MCF 10A (cell line): ENCODE measurements around the gene ABCA1. TPM values are rescaled to one million over a fixed set of nuclear protein-coding genes. Genes with fewer than 3 reads are reported as not detected.

Experiments used
- BruUV-seq: library from RNA; stranded (reverse); fragments of 400-500 nt; replicated peaks from 2 replicates; lab custom pipeline; 2021; lab: Mats Ljungman, UMichigan
- CTCF ChIA-PET: fragments of 300-600 bp; sonication (Branson Sonifier 250); formaldehyde crosslinking; extraction: SDS; loops from one replicate; lab custom pipeline; 2021; ENCODE audit warnings: antibody characterized with exemption, inconsistent platforms; lab: Yijun Ruan, JAX
- POLR2A ChIA-PET: fragments of 300-600, 350-650 bp; sonication (Branson Sonifier 250); formaldehyde crosslinking; extraction: SDS; loops from one replicate; lab custom pipeline; 2020; ENCODE audit warnings: antibody characterized with exemption, inconsistent platforms; lab: Yijun Ruan, JAX
- DNase-seq: peaks from one replicate; pipeline ENCODE4 v3.0.0-alpha.2; 2018; ENCODE audit not compliant: unreplicated experiment
- H3K27ac Mint-ChIP-seq: one replicate; pipeline ENCODE4 v1.8.0; 2022; ENCODE audit warnings: mild to moderate bottlenecking, low read depth, mixed read lengths; ENCODE audit not compliant: unreplicated experiment
- H3K27me3 Mint-ChIP-seq: one replicate; pipeline ENCODE4 v1.8.0; 2022; ENCODE audit warnings: mixed read lengths; ENCODE audit not compliant: insufficient read depth, unreplicated experiment
- H3K36me3 Mint-ChIP-seq: one replicate; pipeline ENCODE4 v1.8.0; 2022; ENCODE audit warnings: mild to moderate bottlenecking, moderate library complexity, mixed read lengths; ENCODE audit not compliant: insufficient read depth, unreplicated experiment
- H3K4me1 Mint-ChIP-seq: one replicate; pipeline ENCODE4 v1.8.0; 2022; ENCODE audit warnings: mixed read lengths; ENCODE audit not compliant: insufficient read depth, unreplicated experiment
- H3K4me3 Mint-ChIP-seq: one replicate; pipeline ENCODE4 v1.8.0; 2022; ENCODE audit warnings: mild to moderate bottlenecking, moderate library complexity, mixed read lengths; ENCODE audit not compliant: unreplicated experiment
- H3K9me3 Mint-ChIP-seq: one replicate; pipeline ENCODE4 v1.8.0; 2022; ENCODE audit warnings: mixed read lengths; ENCODE audit not compliant: unreplicated experiment
- CTCF ChIP-seq: fragments of 200-600 bp; IDR thresholded peaks from one replicate; pipeline ENCODE4 v1.8.0; 2022; ENCODE audit warnings: antibody characterized with exemption, mild to moderate bottlenecking; ENCODE audit not compliant: unreplicated experiment
- intact Hi-C: fragments of 100-400 bp; cut with micrococcal nuclease; formaldehyde crosslinking; loops from 2 replicates; pipeline ENCODE4 v1.14.1; 2022
- total RNA-seq: library from RNA; stranded (reverse); gene quantifications from 2 replicates; pipeline ENCODE4 v1.2.3, GENCODE V29; 2022

Gene ABCA1
- total RNA-seq, 1 experiment from 2014 or later = 0.28 TPM

DNA sequence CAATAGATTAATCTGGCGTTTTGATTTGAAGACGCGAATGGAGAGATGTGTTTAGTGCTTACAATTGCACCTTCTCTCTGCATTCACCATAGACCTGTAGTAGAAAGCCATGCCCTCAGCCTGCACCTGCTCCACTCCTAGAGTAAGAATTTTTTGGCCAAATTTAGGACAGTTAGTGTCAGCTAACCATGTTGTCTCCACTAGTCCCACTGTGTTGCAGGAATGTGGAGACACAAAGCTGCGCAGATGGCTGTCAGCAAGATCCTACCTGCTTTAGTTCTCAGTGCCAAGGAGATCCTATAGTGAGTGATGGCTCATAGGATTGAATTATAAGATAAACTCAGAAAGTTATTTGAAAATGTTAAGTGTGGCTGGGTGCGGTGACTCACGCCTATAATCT, 35.1 kb upstream of the ABCA1 start:
- POLR2A ChIA-PET = interaction anchor here (0.7 to 1.1 kb wide), 2 partner anchors 68 to 192 kb away, joined by 3 read pairs; no protein-coding TSS in a partner anchor
- CTCF ChIA-PET = interaction anchor here (0.7 kb wide), 1 partner anchor 67 kb away, joined by 3 read pairs; no protein-coding TSS in a partner anchor

GRCh38 chr9:104961701-104962359, 33.9 kb upstream of the ABCA1 start:
- peaks cover 15% of the 10 kb centered on the region for H3K4me1 Mint-ChIP-seq
- POLR2A ChIA-PET = interaction anchor here (0.9 to 1.8 kb wide), 5 partner anchors 10 to 102 kb away, joined by 3 to 7 read pairs (median 3); no protein-coding TSS in a partner anchor

More for the DNA sequence above, 35.1 kb upstream of the ABCA1 start:
- H3K4me3 Mint-ChIP-seq = no peak overlapping the region
- no peak for TF ChIP-seq CTCF
- H3K36me3 Mint-ChIP-seq = no peaks in the 10 kb centered on the region
- intact Hi-C loops = no loop called here
- H3K9me3 Mint-ChIP-seq = no peaks in the 10 kb centered on the region
- DNase-seq = no peak
- no TSS peak for BruUV-seq
- no peak overlapping the region for H3K27ac Mint-ChIP-seq
- peaks cover 15% of the 10 kb centered on the region for H3K4me1 Mint-ChIP-seq
- H3K27me3 Mint-ChIP-seq = no peaks in the 10 kb centered on the region

DNA sequence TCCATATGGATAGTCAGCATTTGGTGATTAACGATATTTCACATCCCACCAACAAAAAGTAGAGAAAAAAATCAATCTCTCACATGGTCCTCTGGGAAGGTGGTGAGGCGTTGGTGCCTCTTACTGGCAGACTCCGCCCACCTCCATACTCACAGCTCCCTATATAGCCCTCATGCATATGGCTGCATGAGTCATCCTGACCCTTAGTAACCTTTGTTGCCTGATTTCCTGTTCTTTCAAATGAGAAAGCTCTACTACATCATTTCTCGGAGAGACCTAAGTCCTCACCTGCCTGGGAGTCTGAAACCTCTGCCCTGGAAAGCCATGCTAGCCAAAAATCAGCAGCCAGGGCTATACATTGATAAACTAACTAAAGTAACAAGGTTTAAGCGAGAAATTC, 33.3 kb upstream of the ABCA1 start:
- ChIA-PET CTCF (interaction anchor here (1.0 kb wide), 1 partner anchor 12 kb away, joined by 3 read pairs; no protein-coding TSS in a partner anchor), POLR2A (interaction anchor here (0.9 to 1.8 kb wide), 3 partner anchors 9 to 103 kb away, joined by 3 to 7 read pairs (median 4); no protein-coding TSS in a partner anchor)
- Mint-ChIP-seq H3K4me3 (no peak overlapping the region), H3K36me3 (no peaks in the 10 kb centered on the region), H3K4me1 (peaks cover 15% of the 10 kb centered on the region), H3K27ac (no peak overlapping the region), H3K27me3 (no peaks in the 10 kb centered on the region), H3K9me3 (no peaks in the 10 kb centered on the region)
- peak; percentile 95 for DNase-seq
- intact Hi-C loops = loop anchor here (2.0 kb wide), 1 partner anchor 58 kb away; no protein-coding TSS in a partner anchor
- no peak for TF ChIP-seq CTCF
- BruUV-seq = no TSS peak

More at GRCh38 chr9:104961701-104962359, 33.9 kb upstream of the ABCA1 start:
- H3K36me3 Mint-ChIP-seq = no peaks in the 10 kb centered on the region
- CTCF ChIA-PET = interaction anchor here (0.6 to 1.0 kb wide), 3 partner anchors 13 to 69 kb away, joined by 3 to 7 read pairs (median 4); no protein-coding TSS in a partner anchor
- H3K27me3 Mint-ChIP-seq = no peaks in the 10 kb centered on the region
- TSS peak; percentile 98 for BruUV-seq
- intact Hi-C loops = loop anchor here (2.0 kb wide), 1 partner anchor 57 kb away; no protein-coding TSS in a partner anchor
- H3K4me3 Mint-ChIP-seq = no peak overlapping the region
- TF ChIP-seq CTCF = no peak
- no peak overlapping the region for H3K27ac Mint-ChIP-seq
- H3K9me3 Mint-ChIP-seq = no peaks in the 10 kb centered on the region
- DNase-seq = peak; percentile 36

DNA sequence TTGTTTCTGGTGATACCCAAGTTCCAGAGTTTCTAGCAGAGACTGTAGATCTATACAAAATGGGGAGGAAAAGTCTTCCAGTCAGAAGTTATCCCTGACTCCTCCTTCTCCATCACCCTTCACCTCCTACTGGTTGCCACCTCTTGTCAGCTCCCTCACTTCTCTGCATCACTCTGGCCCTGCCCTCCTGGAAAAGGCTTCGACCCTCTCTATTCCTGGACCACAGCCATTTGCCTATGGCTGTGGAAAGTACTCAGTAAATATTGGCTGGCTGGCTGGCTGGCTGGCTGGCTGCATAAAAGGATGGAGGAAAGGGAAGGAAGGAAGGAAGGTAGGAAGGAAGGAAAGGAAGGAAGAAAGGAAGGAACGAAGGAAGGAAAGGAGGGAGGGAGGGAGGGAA, 32.7 kb upstream of the ABCA1 start:
- CTCF ChIA-PET = no interaction called here
- intact Hi-C loops = loop anchor here (2.0 kb wide), 1 partner anchor 58 kb away; no protein-coding TSS in a partner anchor
- no peak for TF ChIP-seq CTCF
- Mint-ChIP-seq H3K4me3 (no peak overlapping the region), H3K9me3 (no peaks in the 10 kb centered on the region), H3K36me3 (no peaks in the 10 kb centered on the region), H3K27ac (no peak overlapping the region), H3K4me1 (peaks cover 15% of the 10 kb centered on the region), H3K27me3 (no peaks in the 10 kb centered on the region)
- POLR2A ChIA-PET = interaction anchor here (0.7 to 1.8 kb wide), 3 partner anchors 8 to 103 kb away, joined by 3 to 7 read pairs (median 3); no protein-coding TSS in a partner anchor
- DNase-seq = peak; percentile 24
- BruUV-seq = no TSS peak
